SK-N-MC (cell line): ENCODE measurements around the gene HORMAD1.

Source experiments
- DNase-seq: peaks from one replicate; pipeline ENCODE4 v3.0.0-alpha.2; 2011; ENCODE audit warnings: low read depth, low spot score
- H3K27ac ChIP-seq: fragments of 200-600 bp; sonication (generic); 2 replicates; pipeline ENCODE4 v1.5.1; 2016; ENCODE audit warnings: mixed run types
- H3K36me3 ChIP-seq: fragments of 200-600 bp; sonication (generic); 2 replicates; pipeline ENCODE4 v1.6.1; 2017; ENCODE audit warnings: antibody characterized with exemption, low read length, mixed read lengths; ENCODE audit not compliant: insufficient read depth
- H3K4me3 ChIP-seq: fragments of 200-600 bp; sonication (generic); 2 replicates; pipeline ENCODE4 v1.5.1; 2016
- H3K9ac ChIP-seq: fragments of 200-600 bp; sonication (generic); 2 replicates; pipeline ENCODE4 v1.8.0; 2017; ENCODE audit warnings: mixed run types, mixed read lengths; ENCODE audit not compliant: insufficient read length
- H3K9me3 ChIP-seq: fragments of 200-600 bp; sonication (generic); 2 replicates; pipeline ENCODE4 v1.6.1; 2017; ENCODE audit warnings: low read depth, mild to moderate bottlenecking, antibody characterized with exemption, low read length, moderate library complexity, mixed read lengths
- EZH2 ChIP-seq: fragments of 200-600 bp; sonication (generic); IDR thresholded peaks from one replicate; pipeline ENCODE4 v1.6.1; 2017; ENCODE audit warnings: antibody characterized with exemption
- FOXP2 ChIP-seq: optimal IDR thresholded peaks from 2 replicates; pipeline ENCODE3; 2011; ENCODE audit warnings: mild to moderate bottlenecking, moderate library complexity; ENCODE audit not compliant: insufficient read depth; ENCODE audit errors: extremely low read length, control extremely low read depth
- POLR2AphosphoS5 ChIP-seq: IDR thresholded peaks from 2 replicates; pipeline ENCODE4 v1.6.1; 2012; ENCODE audit warnings: mild to moderate bottlenecking, low read depth, low read length, borderline replicate concordance

Gene HORMAD1

DNA sequence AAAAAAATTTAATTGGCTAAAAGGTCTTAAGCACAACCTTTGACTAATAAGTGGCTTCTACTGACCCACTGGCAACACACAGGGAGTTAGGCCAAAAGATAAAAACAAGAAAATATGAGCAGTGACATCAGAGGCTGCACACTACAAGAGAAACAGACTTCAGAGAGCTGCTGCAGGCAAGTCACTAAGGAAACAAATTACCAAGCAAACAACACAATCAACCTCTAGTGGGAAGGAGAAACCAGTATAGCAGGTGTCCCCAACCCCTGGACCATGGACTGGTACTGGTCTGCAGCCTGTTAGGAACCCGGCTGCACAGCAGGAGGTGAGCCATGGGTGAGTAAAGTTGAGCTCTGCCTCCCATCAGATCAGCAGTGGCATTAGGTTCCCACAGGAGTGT lies 70.5 kb downstream of the HORMAD1 start:
- no peak overlapping the region for H3K4me3 ChIP-seq
- peaks cover 27% of the 10 kb centered on the region for H3K36me3 ChIP-seq
- no peak overlapping the region for H3K27ac ChIP-seq
- TF ChIP-seq FOXP2: no peak
- no peaks in the 10 kb centered on the region for H3K9me3 ChIP-seq
- no peak overlapping the region for H3K9ac ChIP-seq
- DNase-seq: no peak

- no peaks in the 10 kb centered on the region for H3K9me3 ChIP-seq
- H3K9ac ChIP-seq: no peak overlapping the region
- no peak for DNase-seq
- H3K27ac ChIP-seq: no peak overlapping the region
- H3K4me3 ChIP-seq: no peak overlapping the region
- H3K36me3 ChIP-seq: peaks cover 27% of the 10 kb centered on the region
- TF ChIP-seq FOXP2 (no peak), POLR2AphosphoS5 (no peak), EZH2 (no peak)
Observed at GRCh38 chr1:150649441-150650075, 71.1 kb downstream of the HORMAD1 start.
